Keratinocyte (primary cell): ENCODE measurements around the gene BTBD17. TPM values are rescaled to one million over a fixed set of nuclear protein-coding genes. Genes with fewer than 3 reads are reported as not detected.

Experiments used
- DNase-seq: peaks from one replicate; pipeline ENCODE4 v3.0.0-alpha.2; 2011; ENCODE audit warnings: low read depth, missing footprints, low spot score
- FAIRE-seq: peaks from 2 replicates; lab custom pipeline; 2011; peaks lifted over from hg19 to GRCh38; lab: Jason Lieb, UNC
- H2AFZ ChIP-seq: 2 replicates; pipeline ENCODE4 v1.6.0; 2012; ENCODE audit warnings: low read length, control low read depth, inconsistent platforms; ENCODE audit not compliant: control insufficient read depth
- H3K27ac ChIP-seq: 2 replicates; pipeline ENCODE4 v1.5.1; 2011; ENCODE audit warnings: low read length; ENCODE audit not compliant: control insufficient read depth, insufficient read depth
- H3K27me3 ChIP-seq: 3 replicates; pipeline ENCODE4 v1.6.0; 2011; ENCODE audit warnings: low read length; ENCODE audit not compliant: control insufficient read depth, insufficient read depth; ENCODE audit errors: extremely low read depth
- H3K36me3 ChIP-seq, 2 experiments: 2 replicates in 1 of 2; 3 replicates in 1 of 2; pipeline ENCODE4 v1.5.1; 2011; ENCODE audit warnings: low read length in 2 of 2, mild to moderate bottlenecking in 1 of 2; ENCODE audit not compliant: control insufficient read depth in 2 of 2, insufficient read depth in 2 of 2; ENCODE audit errors: extremely low read depth in 1 of 2
- H3K4me1 ChIP-seq: 3 replicates; pipeline ENCODE4 v1.5.1; 2011; ENCODE audit warnings: low read length; ENCODE audit not compliant: control insufficient read depth, insufficient read depth; ENCODE audit errors: extremely low read depth
- H3K4me2 ChIP-seq: 3 replicates; pipeline ENCODE4 v1.6.0; 2011; ENCODE audit warnings: low read depth, low read length; ENCODE audit not compliant: control insufficient read depth, insufficient read depth; ENCODE audit errors: extremely low read depth
- H3K4me3 ChIP-seq, 3 experiments: fragments of 200-600 bp in 1 of 3; sonication (generic) in 1 of 3; 2 replicates in 2 of 3; 3 replicates in 1 of 3; pipeline ENCODE4 v1.5.1; 2011 to 2016; ENCODE audit warnings: low read length in 3 of 3, mild to moderate bottlenecking in 3 of 3, control low read depth in 2 of 3, inconsistent platforms in 1 of 3, low read depth in 1 of 3, mixed read lengths in 1 of 3, mixed run types in 1 of 3, moderate library complexity in 1 of 3; ENCODE audit not compliant: control insufficient read depth in 2 of 3, insufficient read depth in 2 of 3; ENCODE audit errors: extremely low read depth in 1 of 3
- H3K79me2 ChIP-seq: 2 replicates; pipeline ENCODE4 v1.6.0; 2012; ENCODE audit warnings: low read length; ENCODE audit not compliant: control insufficient read depth, insufficient read depth
- H3K9ac ChIP-seq: 3 replicates; pipeline ENCODE4 v1.6.0; 2011; ENCODE audit warnings: low read length; ENCODE audit not compliant: control insufficient read depth, insufficient read depth; ENCODE audit errors: extremely low read depth
- H3K9me1 ChIP-seq: 3 replicates; pipeline ENCODE4 v1.6.0; 2011; ENCODE audit warnings: low read length; ENCODE audit not compliant: control insufficient read depth, insufficient read depth; ENCODE audit errors: extremely low read depth
- H3K9me3 ChIP-seq: 2 replicates; pipeline ENCODE4 v1.5.1; 2012; ENCODE audit warnings: low read depth, low read length; ENCODE audit not compliant: control insufficient read depth
- H4K20me1 ChIP-seq: 3 replicates; pipeline ENCODE4 v1.6.0; 2011; ENCODE audit warnings: low read length; ENCODE audit not compliant: control insufficient read depth, insufficient read depth; ENCODE audit errors: extremely low read depth
- EZH2 ChIP-seq: IDR thresholded peaks from one replicate; pipeline ENCODE4 v1.6.1; 2012; ENCODE audit warnings: inconsistent platforms, mild to moderate bottlenecking, low read length, moderate library complexity
- dilution Hi-C: fragments of 300-500 bp; cut with MboI; formaldehyde crosslinking; loops from one replicate; pipeline ENCODE4 v1.7.0; 2020; ENCODE audit warnings: low sequenced_read_pairs; ENCODE audit not compliant: extremely low pct_ligation_motif_present
- polyA plus RNA-seq, 5 experiments: library from polyadenylated mRNA; depleted of rRNA in 3 of 5; stranded (reverse) in 3 of 5; stranded (forward) in 1 of 5; unstranded in 1 of 5; fragments of >200 nt; gene quantifications; 1 replicate in 1 of 5; 2 replicates in 3 of 5; 3 replicates in 1 of 5; pipeline versions ENCODE4 v1.2.1 to v1.2.3, GENCODE V29; 2011 to 2012; ENCODE audit warnings: missing spikeins in 2 of 5, low read depth in 1 of 5, low replicate concordance in 1 of 5
- TF ChIP-seq, protein P1 (sequence below), 3 experiments: IDR thresholded peaks in 1 of 3; conservative IDR thresholded peaks in 1 of 3; optimal IDR thresholded peaks in 1 of 3; 2 replicates in 2 of 3; 3 replicates in 1 of 3; pipeline versions ENCODE3 to v1.5.1; 2011; ENCODE audit warnings: low read length in 3 of 3, mild to moderate bottlenecking in 3 of 3, moderate library complexity in 2 of 3, control low read depth in 1 of 3, inconsistent platforms in 1 of 3; ENCODE audit not compliant: insufficient read depth in 2 of 3; ENCODE audit errors: extremely low read depth in 1 of 3

BTBD17 gene
- polyA plus RNA-seq, 1 donor (not counting 4 experiments of a cell fraction or from before 2014, with no cell fraction given), result not detected

DNA sequence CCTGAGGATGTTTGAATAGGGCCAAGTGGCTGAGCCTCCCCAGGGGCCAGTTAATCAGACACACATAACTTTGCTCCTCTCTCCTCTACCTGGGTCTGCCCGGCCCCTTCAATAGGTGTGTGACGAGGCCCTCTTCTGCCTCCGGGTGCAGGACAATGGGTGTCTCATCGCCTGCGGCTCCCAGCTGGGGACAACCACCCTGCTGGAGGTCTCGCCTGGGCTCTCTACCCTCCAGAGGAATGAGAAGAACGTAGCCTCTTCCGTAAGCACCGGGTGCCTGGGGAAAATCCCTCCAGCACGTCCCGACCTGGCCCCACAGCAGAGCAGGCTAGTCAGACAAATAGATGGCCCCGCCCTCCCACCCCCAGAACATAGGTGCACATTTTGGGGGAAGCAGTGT lies 51.8 kb downstream of the BTBD17 start:
- dilution Hi-C loops, result no loop called here
- Histone ChIP-seq H3K27me3 (peaks cover 14% of the 10 kb centered on the region), H3K9me1 (no peaks in the 10 kb centered on the region), H3K4me1 (no peaks in the 10 kb centered on the region), H3K79me2 (no peaks in the 10 kb centered on the region), H3K4me2 (no peak overlapping the region), H3K9me3 (peaks cover 2% of the 10 kb centered on the region), H2AFZ (no peak overlapping the region), H4K20me1 (no peaks in the 10 kb centered on the region), H3K36me3 (no peaks in the 10 kb centered on the region), H3K9ac (no peak overlapping the region), H3K27ac (no peak overlapping the region), H3K4me3 (no peak overlapping the region)
- DNase-seq (no peak), FAIRE-seq (no peak)
- TF ChIP-seq, protein P1, sequence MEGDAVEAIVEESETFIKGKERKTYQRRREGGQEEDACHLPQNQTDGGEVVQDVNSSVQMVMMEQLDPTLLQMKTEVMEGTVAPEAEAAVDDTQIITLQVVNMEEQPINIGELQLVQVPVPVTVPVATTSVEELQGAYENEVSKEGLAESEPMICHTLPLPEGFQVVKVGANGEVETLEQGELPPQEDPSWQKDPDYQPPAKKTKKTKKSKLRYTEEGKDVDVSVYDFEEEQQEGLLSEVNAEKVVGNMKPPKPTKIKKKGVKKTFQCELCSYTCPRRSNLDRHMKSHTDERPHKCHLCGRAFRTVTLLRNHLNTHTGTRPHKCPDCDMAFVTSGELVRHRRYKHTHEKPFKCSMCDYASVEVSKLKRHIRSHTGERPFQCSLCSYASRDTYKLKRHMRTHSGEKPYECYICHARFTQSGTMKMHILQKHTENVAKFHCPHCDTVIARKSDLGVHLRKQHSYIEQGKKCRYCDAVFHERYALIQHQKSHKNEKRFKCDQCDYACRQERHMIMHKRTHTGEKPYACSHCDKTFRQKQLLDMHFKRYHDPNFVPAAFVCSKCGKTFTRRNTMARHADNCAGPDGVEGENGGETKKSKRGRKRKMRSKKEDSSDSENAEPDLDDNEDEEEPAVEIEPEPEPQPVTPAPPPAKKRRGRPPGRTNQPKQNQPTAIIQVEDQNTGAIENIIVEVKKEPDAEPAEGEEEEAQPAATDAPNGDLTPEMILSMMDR (optimal IDR thresholded peaks at IDR 0.05 in 1 of 3, IDR thresholded peaks at IDR 0.05 in 1 of 3, conservative IDR thresholded peaks at IDR 0.05 in 1 of 3; ENCODE audit: extremely low read depth in 1 of 3, insufficient read depth in 2 of 3, low read length in 3 of 3), result no peak
- no peak for TF ChIP-seq EZH2

DNA sequence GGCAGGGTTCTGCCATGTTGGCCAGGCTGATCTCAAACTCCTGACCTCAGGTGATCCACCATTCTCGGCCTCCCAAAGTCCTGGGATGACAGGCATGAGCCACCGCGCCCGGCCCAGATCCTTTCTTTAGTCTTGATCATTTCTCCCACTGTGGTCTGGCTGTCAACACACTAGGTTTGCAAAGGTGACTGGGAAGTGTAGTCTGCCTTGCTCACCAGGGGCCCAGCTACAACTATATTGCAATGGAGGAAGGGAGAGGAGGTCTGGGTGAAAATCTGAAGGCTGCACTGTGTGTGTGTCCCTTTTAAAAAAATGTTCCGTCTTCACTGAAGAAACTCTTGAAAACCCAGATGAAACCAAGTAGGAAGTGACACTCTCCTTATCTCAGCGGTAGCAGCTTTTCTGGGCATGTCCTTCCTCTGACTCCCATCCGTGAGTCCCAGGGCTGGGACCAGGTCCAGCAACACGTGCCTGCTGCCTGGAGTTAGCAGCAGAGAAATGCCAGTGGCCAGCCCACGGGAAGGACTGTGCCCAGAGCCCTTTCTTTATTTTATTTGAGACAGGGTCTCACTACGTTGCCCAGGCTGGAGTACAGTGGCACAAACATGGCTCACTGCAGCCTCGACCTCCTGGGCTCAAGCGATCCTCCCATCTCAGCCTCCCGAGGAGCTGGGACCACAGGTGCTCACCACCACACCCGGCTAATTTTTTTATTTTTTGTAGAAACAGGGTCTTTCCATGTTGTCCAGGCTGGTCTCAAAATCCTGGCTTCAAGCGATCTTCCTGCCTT lies 53.5 kb downstream of the BTBD17 start:
- no peak overlapping the region for H3K9ac ChIP-seq
- H3K79me2 ChIP-seq, result no peaks in the 10 kb centered on the region
- dilution Hi-C loops, result no loop called here
- H3K4me1 ChIP-seq, result no peaks in the 10 kb centered on the region
- peaks cover 2% of the 10 kb centered on the region for H3K9me3 ChIP-seq
- TF ChIP-seq, protein P1 (optimal IDR thresholded peaks at IDR 0.05 in 1 of 3, IDR thresholded peaks at IDR 0.05 in 1 of 3, conservative IDR thresholded peaks at IDR 0.05 in 1 of 3; ENCODE audit: extremely low read depth in 1 of 3, insufficient read depth in 2 of 3, low read length in 3 of 3), result no peak
- TF ChIP-seq EZH2, result no peak
- H4K20me1 ChIP-seq, result no peaks in the 10 kb centered on the region
- peaks cover 14% of the 10 kb centered on the region for H3K27me3 ChIP-seq
- H3K36me3 ChIP-seq, result no peaks in the 10 kb centered on the region
- no peak overlapping the region for H3K4me3 ChIP-seq
- no peaks in the 10 kb centered on the region for H3K9me1 ChIP-seq
- no peak for FAIRE-seq
- DNase-seq, result no peak
- no peak overlapping the region for H3K4me2 ChIP-seq
- no peak overlapping the region for H3K27ac ChIP-seq
- no peak overlapping the region for H2AFZ ChIP-seq

Other genes starting within 250 kb of the BTBD17 start
- 1,325 to 1,779 TPM (median 1,757 TPM) in 3 replicates for gene RPL38, start 158.2 kb downstream of the BTBD17 start, polyA plus RNA-seq
- gene TTYH2, start 148.3 kb downstream of the BTBD17 start, polyA plus RNA-seq, result 2.2 to 8.5 TPM (median 3.7 TPM) in 3 replicates
- not detected in 3 replicates for gene DNAI2, start 87.6 kb downstream of the BTBD17 start, polyA plus RNA-seq
- gene KIF19, start 35.6 kb downstream of the BTBD17 start, polyA plus RNA-seq, result not detected in 3 replicates
- gene GPR142, start 5.6 kb upstream of the BTBD17 start, polyA plus RNA-seq, result not detected in 3 replicates
- 14.2 to 41.2 TPM (median 24.2 TPM) in 3 replicates for gene GPRC5C, start 70.2 kb upstream of the BTBD17 start, polyA plus RNA-seq
- 0.07 to 0.10 TPM in 2 of 3 replicates, not detected in the other for gene CD300A, start 104.8 kb upstream of the BTBD17 start, polyA plus RNA-seq
- not detected in 3 replicates for gene CD300LB, start 169.6 kb upstream of the BTBD17 start, polyA plus RNA-seq
- gene CD300C, start 184.2 kb upstream of the BTBD17 start, polyA plus RNA-seq, result not detected in 3 replicates
- gene CD300H, start 205.6 kb upstream of the BTBD17 start, polyA plus RNA-seq, result not detected in 3 replicates
- not detected in 3 replicates for gene CD300LD, start 230.4 kb upstream of the BTBD17 start, polyA plus RNA-seq